ENCODE data around the gene ACAD11. TPM values are rescaled to one million over a fixed set of nuclear protein-coding genes. Genes with fewer than 3 reads are reported as not detected.
A peak's percentile ranks its signal among the peaks of the same experiment; 100 is the strongest.

ACAD11 gene
- total and polyA plus RNA-seq, 9 donors: 7.4 to 16.7 (median 11.0) TPM

DNA sequence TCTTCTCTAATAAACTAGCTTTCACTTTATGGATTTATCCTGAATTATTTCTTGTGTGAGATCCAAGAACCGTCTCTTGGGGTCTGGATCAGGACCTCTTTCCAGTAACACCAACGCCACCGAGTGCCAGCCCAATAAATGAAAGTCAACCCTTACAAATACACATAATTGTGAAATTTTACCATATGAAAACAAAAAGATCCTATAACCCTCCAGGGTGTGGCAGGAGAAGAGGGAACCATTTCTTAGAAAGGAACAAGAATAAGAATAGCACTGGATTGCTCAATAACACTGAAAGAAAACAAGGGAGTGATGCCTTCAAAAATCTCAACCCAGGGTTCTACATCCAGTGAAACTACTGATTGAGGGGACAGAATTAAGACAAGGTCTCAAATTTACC lies 114.1 kb downstream of the ACAD11 start:
- no CpG with 5 or more reads among the region's 3 CpGs for WGBS (ENCODE audit: insufficient coverage)
- Histone ChIP-seq H3K27ac (ENCODE audit: low read length) (no peak overlapping the region), H3K36me3 (ENCODE audit: control insufficient read depth, insufficient read depth, low read length) (peaks cover 4% of the 10 kb centered on the region), H3K4me1 (ENCODE audit: control insufficient read depth, insufficient read depth, low read length) (peaks cover 2% of the 10 kb centered on the region), H3K27me3 (ENCODE audit: control insufficient read depth, insufficient read depth, low read length) (no peaks in the 10 kb centered on the region), H3K4me3 (ENCODE audit: low read length) (no peak overlapping the region), H3K9me3 (replicated peaks; ENCODE audit: control insufficient read depth, low read depth, low read length) (no peaks in the 10 kb centered on the region)
- no peak for DNase-seq

DNA sequence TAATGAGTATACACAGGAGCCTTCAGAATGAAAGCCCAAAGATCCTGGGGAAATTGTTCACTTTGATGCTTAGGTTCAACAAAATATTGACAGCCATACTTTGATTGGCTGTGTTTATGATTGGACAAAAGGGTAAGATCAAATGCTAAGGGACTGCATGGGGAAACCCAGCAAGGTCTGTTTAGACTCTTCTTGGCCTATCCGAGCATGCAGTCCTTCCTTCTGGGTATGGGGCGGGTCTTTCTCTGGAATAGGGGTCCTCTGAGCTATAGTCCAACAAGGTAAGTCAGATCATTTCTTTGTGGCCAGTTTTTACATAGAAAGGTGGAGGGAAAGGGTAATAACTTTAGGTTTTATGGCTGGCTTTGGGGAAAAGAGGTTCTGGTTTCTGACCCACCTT lies 115.5 kb downstream of the ACAD11 start:
- Histone ChIP-seq H3K9me3 (replicated peaks; ENCODE audit: control insufficient read depth, low read depth, low read length) (no peaks in the 10 kb centered on the region), H3K36me3 (ENCODE audit: control insufficient read depth, insufficient read depth, low read length) (peaks cover 12% of the 10 kb centered on the region), H3K27ac (ENCODE audit: low read length) (no peak overlapping the region), H3K4me3 (ENCODE audit: low read length) (no peak overlapping the region), H3K4me1 (ENCODE audit: control insufficient read depth, insufficient read depth, low read length) (peaks cover 2% of the 10 kb centered on the region), H3K27me3 (ENCODE audit: control insufficient read depth, insufficient read depth, low read length) (no peaks in the 10 kb centered on the region)
- no peak for DNase-seq
- 60% methylated on average over 1 of the region's 2 CpGs for WGBS (ENCODE audit: insufficient coverage)

DNA sequence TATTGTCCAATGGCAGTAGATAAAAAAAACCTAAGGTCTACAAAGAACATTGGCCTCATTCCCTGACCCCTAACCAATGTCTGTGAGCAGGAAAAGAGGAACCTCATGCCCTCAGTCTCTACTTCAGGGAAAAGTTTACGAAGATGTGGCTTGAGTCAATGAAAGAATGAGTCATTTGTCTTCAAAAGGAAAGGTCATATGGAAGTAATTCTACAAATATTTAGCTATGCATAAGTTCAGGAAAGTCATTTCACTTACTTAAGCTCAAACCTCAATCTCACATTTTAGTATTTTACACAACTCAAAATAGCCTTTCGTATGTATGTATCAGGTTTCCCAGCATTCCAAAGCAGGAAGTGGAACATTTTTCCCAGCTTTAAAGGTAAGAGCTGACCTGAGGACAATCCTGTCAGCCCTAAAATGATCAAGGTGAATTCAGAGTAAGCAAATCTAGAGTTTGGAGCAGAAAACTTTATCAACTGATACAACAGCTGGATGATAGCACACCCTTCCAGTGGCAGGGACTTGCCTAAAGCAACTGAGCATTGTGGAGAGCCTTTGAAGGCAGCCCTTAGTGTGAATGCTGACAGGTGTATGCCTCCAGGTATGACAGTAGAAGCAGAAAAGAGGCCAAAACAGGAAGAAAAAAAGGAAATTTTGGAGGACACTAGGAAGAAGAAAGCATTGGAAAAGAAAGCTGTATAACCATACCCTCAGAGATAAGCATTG lies 116.4 kb downstream of the ACAD11 start:
- Histone ChIP-seq H3K36me3 (ENCODE audit: control insufficient read depth, insufficient read depth, low read length) (peaks cover 13% of the 10 kb centered on the region), H3K9me3 (replicated peaks; ENCODE audit: control insufficient read depth, low read depth, low read length) (no peaks in the 10 kb centered on the region), H3K27ac (ENCODE audit: low read length) (peak overlapping the region; percentile 73), H3K4me1 (ENCODE audit: control insufficient read depth, insufficient read depth, low read length) (peaks cover 2% of the 10 kb centered on the region), H3K4me3 (ENCODE audit: low read length) (no peak overlapping the region), H3K27me3 (ENCODE audit: control insufficient read depth, insufficient read depth, low read length) (no peaks in the 10 kb centered on the region)
- no CpG with 5 or more reads among the region's 2 CpGs for WGBS (ENCODE audit: insufficient coverage)
- DNase-seq: peak; percentile 91

GRCh38 chr3:132542577-132542976 lies 117.0 kb downstream of the ACAD11 start:
- H3K27ac ChIP-seq (ENCODE audit: low read length): peak overlapping the region; percentile 39
- peaks cover 16% of the 10 kb centered on the region for H3K36me3 ChIP-seq (ENCODE audit: control insufficient read depth, insufficient read depth, low read length)
- H3K4me3 ChIP-seq (ENCODE audit: low read length): no peak overlapping the region
- no peak for DNase-seq
- H3K4me1 ChIP-seq (ENCODE audit: control insufficient read depth, insufficient read depth, low read length): peaks cover 2% of the 10 kb centered on the region
- WGBS (ENCODE audit: insufficient coverage): no CpG with 5 or more reads among the region's 2 CpGs
- H3K9me3 ChIP-seq (replicated peaks; ENCODE audit: control insufficient read depth, low read depth, low read length): no peaks in the 10 kb centered on the region
- H3K27me3 ChIP-seq (ENCODE audit: control insufficient read depth, insufficient read depth, low read length): no peaks in the 10 kb centered on the region

DNA sequence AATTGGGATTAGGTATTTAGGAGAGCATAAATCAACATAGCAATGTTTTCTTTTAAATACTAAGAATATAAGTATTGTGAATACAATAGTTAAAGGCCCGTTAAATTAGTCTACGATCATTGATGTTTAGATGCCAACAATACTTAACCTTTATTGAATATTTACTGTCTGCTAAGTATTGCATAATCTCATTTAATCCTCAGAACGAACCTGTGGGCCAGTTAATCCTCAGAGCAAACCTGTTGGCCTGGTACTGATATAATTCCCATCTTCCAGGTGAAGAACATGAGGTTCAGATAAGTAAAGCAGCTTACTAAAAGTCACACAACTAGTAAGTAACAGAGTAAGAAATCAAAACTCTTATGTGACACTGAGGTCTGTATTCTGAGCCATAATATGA lies 119.9 kb downstream of the ACAD11 start:
- no CpG with 5 or more reads among the region's 3 CpGs for WGBS (ENCODE audit: insufficient coverage)
- no peak overlapping the region for H3K27ac ChIP-seq (ENCODE audit: low read length)
- peaks cover 32% of the 10 kb centered on the region for H3K36me3 ChIP-seq (ENCODE audit: control insufficient read depth, insufficient read depth, low read length)
- no peak overlapping the region for H3K4me3 ChIP-seq (ENCODE audit: low read length)
- no peaks in the 10 kb centered on the region for H3K9me3 ChIP-seq (replicated peaks; ENCODE audit: control insufficient read depth, low read depth, low read length)
- DNase-seq: no peak
- H3K4me1 ChIP-seq (ENCODE audit: control insufficient read depth, insufficient read depth, low read length): peaks cover 5% of the 10 kb centered on the region
- H3K27me3 ChIP-seq (ENCODE audit: control insufficient read depth, insufficient read depth, low read length): no peaks in the 10 kb centered on the region

DNA sequence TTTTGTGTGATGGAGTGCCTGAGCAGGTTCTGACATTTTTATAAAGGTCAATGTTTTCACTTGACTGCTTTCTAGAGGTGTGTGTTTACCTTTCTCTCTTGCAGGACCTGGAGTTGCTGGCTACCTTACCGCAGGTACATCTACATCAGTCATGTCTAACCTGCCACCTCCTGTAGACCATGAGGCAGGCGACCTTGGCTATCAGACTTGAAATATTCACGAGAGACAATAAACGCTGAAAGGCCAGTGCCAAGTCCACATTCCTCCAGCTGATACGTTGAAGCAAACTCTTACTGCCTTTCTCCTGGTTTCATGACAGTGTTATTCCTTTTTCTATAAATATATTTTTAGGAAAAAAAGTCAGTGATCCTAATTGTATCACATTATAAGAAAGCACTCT lies 121.5 kb downstream of the ACAD11 start:
- no peak overlapping the region for H3K27ac ChIP-seq (ENCODE audit: low read length)
- no peaks in the 10 kb centered on the region for H3K27me3 ChIP-seq (ENCODE audit: control insufficient read depth, insufficient read depth, low read length)
- H3K4me1 ChIP-seq (ENCODE audit: control insufficient read depth, insufficient read depth, low read length): peaks cover 3% of the 10 kb centered on the region
- WGBS (ENCODE audit: insufficient coverage): 80% methylated on average over 2 of the region's 5 CpGs
- no peaks in the 10 kb centered on the region for H3K9me3 ChIP-seq (replicated peaks; ENCODE audit: control insufficient read depth, low read depth, low read length)
- no peak for DNase-seq
- peaks cover 43% of the 10 kb centered on the region for H3K36me3 ChIP-seq (ENCODE audit: control insufficient read depth, insufficient read depth, low read length)
- H3K4me3 ChIP-seq (ENCODE audit: low read length): no peak overlapping the region

- Histone ChIP-seq H3K36me3 (ENCODE audit: control insufficient read depth, insufficient read depth, low read length) (peaks cover 43% of the 10 kb centered on the region), H3K4me1 (ENCODE audit: control insufficient read depth, insufficient read depth, low read length) (peaks cover 3% of the 10 kb centered on the region), H3K4me3 (ENCODE audit: low read length) (no peak overlapping the region), H3K9me3 (replicated peaks; ENCODE audit: control insufficient read depth, low read depth, low read length) (no peaks in the 10 kb centered on the region), H3K27ac (ENCODE audit: low read length) (no peak overlapping the region), H3K27me3 (ENCODE audit: control insufficient read depth, insufficient read depth, low read length) (no peaks in the 10 kb centered on the region)
- no CpG with 5 or more reads among the region's 1 CpG for whole genome bisulfite sequencing (ENCODE audit: insufficient coverage)
- DNase-seq: no peak
Observed at GRCh38 chr3:132537297-132537696, 122.3 kb downstream of the ACAD11 start.

- no peaks in the 10 kb centered on the region for H3K27me3 ChIP-seq (ENCODE audit: control insufficient read depth, insufficient read depth, low read length)
- H3K36me3 ChIP-seq (ENCODE audit: control insufficient read depth, insufficient read depth, low read length): peaks cover 43% of the 10 kb centered on the region
- no peaks in the 10 kb centered on the region for H3K9me3 ChIP-seq (replicated peaks; ENCODE audit: control insufficient read depth, low read depth, low read length)
- WGBS (ENCODE audit: insufficient coverage): 93% methylated on average over 1 of the region's 3 CpGs
- H3K27ac ChIP-seq (ENCODE audit: low read length): no peak overlapping the region
- peaks cover 3% of the 10 kb centered on the region for H3K4me1 ChIP-seq (ENCODE audit: control insufficient read depth, insufficient read depth, low read length)
- H3K4me3 ChIP-seq (ENCODE audit: low read length): no peak overlapping the region
- DNase-seq: no peak
Observed at GRCh38 chr3:132536442-132537153, 123.0 kb downstream of the ACAD11 start.

DNA sequence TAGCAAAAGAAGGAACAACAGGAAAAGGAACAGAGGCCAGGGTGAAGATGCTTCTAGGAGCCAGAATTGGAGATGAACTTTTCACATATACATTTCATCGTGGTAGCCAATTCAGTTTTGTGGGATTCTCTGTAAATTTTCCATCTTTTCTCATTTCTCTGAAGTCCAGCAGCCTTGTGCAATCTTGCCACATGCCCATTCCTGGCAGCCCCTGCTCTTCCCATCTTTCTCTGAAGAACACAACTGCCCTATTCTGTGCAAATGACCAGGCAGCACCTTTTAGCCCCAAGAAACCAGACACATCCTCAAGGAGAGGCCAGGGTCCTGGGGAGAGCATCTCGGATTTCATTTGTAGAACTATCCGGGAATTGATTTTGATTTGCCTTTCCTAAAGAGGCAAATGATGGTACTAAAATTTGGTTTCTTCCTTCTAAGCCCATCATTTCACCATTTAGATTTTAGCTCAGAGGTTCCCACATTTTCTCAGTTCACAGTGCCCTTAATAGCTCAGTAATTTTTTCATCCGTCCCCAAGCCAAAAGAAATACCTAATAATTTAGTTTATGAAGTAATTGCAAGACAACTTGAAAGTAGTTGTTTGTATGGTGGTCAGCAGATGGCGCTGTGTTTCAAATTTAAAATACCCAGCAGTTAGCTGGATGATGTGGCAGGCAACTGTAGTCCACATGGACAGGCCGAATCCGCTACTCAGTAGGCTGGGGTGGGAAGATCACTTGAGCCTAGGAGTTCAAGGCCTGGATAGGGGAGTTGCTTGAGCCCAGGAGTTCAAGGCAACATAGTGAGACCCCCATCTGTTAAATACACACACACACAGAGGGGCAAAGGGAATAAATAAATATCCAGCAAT lies 123.8 kb downstream of the ACAD11 start:
- 39% methylated on average over 2 of the region's 7 CpGs for WGBS (ENCODE audit: insufficient coverage)
- no peaks in the 10 kb centered on the region for H3K27me3 ChIP-seq (ENCODE audit: control insufficient read depth, insufficient read depth, low read length)
- DNase-seq: peak; percentile 85
- peaks cover 3% of the 10 kb centered on the region for H3K4me1 ChIP-seq (ENCODE audit: control insufficient read depth, insufficient read depth, low read length)
- no peaks in the 10 kb centered on the region for H3K9me3 ChIP-seq (replicated peaks; ENCODE audit: control insufficient read depth, low read depth, low read length)
- H3K4me3 ChIP-seq (ENCODE audit: low read length): no peak overlapping the region
- H3K27ac ChIP-seq (ENCODE audit: low read length): no peak overlapping the region
- H3K36me3 ChIP-seq (ENCODE audit: control insufficient read depth, insufficient read depth, low read length): peaks cover 43% of the 10 kb centered on the region

DNA sequence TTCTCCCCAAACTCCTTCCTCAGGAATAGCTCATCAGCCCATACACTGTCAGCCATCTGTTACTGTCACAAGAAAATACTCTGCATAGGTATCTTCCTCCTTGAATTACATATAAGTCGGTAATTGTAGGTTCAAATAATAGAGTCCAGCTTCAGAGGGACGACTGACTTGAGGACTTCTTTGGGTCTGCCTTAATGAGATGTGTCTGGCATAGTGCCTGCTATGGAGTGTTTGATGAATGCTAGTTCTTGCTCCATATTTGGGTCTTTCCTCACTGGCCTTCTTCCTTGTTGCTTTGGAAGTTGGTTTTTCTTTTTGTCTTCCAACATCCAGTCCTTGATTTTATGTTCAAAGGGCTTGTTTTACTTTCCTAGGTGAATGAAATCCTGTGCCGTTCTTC lies 129.0 kb downstream of the ACAD11 start:
- WGBS (ENCODE audit: insufficient coverage): 67% methylated on average over 1 of the region's 3 CpGs
- H3K4me3 ChIP-seq (ENCODE audit: low read length): no peak overlapping the region
- H3K36me3 ChIP-seq (ENCODE audit: control insufficient read depth, insufficient read depth, low read length): peaks cover 35% of the 10 kb centered on the region
- H3K9me3 ChIP-seq (replicated peaks; ENCODE audit: control insufficient read depth, low read depth, low read length): no peaks in the 10 kb centered on the region
- H3K27ac ChIP-seq (ENCODE audit: low read length): no peak overlapping the region
- DNase-seq: no peak
- H3K27me3 ChIP-seq (ENCODE audit: control insufficient read depth, insufficient read depth, low read length): no peaks in the 10 kb centered on the region
- no peaks in the 10 kb centered on the region for H3K4me1 ChIP-seq (ENCODE audit: control insufficient read depth, insufficient read depth, low read length)

All from muscle of leg (tissue), 11 donors.